HepG2 (cell line): Measurements from ENCODE around the gene ANKRA2. TPM values are rescaled to one million over a fixed set of nuclear protein-coding genes. Genes with fewer than 3 reads are reported as not detected.

ENCODE experiments used
- CBX5 ChIP-seq: sonication (generic); formaldehyde crosslinking; IDR thresholded peaks from 2 replicates; pipeline ENCODE4 v1.4.0; 2020; ENCODE audit warnings: missing genetic modification reagents, borderline replicate concordance
- FOXP1 ChIP-seq, 2 experiments: fragments of 450-650 bp in 1 of 2; IDR thresholded peaks; 2 replicates each; pipeline ENCODE4 v1.6.1; 2017 to 2018; ENCODE audit warnings: antibody characterized with exemption in 1 of 2
- GFI1 ChIP-seq: sonication (generic); formaldehyde crosslinking; IDR thresholded peaks from 2 replicates; pipeline ENCODE4 v1.5.0; 2020; ENCODE audit warnings: missing genetic modification reagents, mild to moderate bottlenecking, borderline replicate concordance
- SMAD3 ChIP-seq: sonication (generic); formaldehyde crosslinking; IDR thresholded peaks from 2 replicates; pipeline ENCODE4 v1.4.0; 2020; ENCODE audit warnings: missing genetic modification reagents
- SNAI1 ChIP-seq: sonication (generic); formaldehyde crosslinking; IDR thresholded peaks from 2 replicates; pipeline ENCODE4 v1.5.0; 2020; ENCODE audit warnings: mild to moderate bottlenecking, missing genetic modification reagents, borderline replicate concordance
- SP1 ChIP-seq, 2 experiments: fragments of 450-650 bp in 1 of 2; sonication (generic) in 1 of 2; formaldehyde crosslinking in 1 of 2; IDR thresholded peaks; 2 replicates each; pipeline versions ENCODE4 v1.4.0 to v1.6.1; 2016 to 2020; ENCODE audit warnings: missing genetic modification reagents in 1 of 2
- TEAD3 ChIP-seq: optimal IDR thresholded peaks from 2 replicates; pipeline ENCODE3; 2016; ENCODE audit warnings: borderline replicate concordance
- THAP11 ChIP-seq: IDR thresholded peaks from 2 replicates; pipeline ENCODE4 v1.6.1; 2016; ENCODE audit warnings: missing biosample characterization, missing genetic modification reagents
- ZBTB21 ChIP-seq: sonication (generic); formaldehyde crosslinking; IDR thresholded peaks from 2 replicates; pipeline ENCODE4 v1.4.0; 2020; ENCODE audit warnings: missing genetic modification reagents
- ZNF543 ChIP-seq: sonication (generic); formaldehyde crosslinking; IDR thresholded peaks from 2 replicates; pipeline ENCODE4 v1.4.0; 2020; ENCODE audit warnings: mild to moderate bottlenecking, missing genetic modification reagents
- ZNF546 ChIP-seq: sonication (generic); formaldehyde crosslinking; conservative IDR thresholded peaks from 2 replicates; pipeline ENCODE4 v1.8.1; 2023; ENCODE audit warnings: mild to moderate bottlenecking, missing genetic modification reagents
- ZNF761 ChIP-seq: sonication (generic); formaldehyde crosslinking; conservative IDR thresholded peaks from 2 replicates; pipeline ENCODE4 v1.4.0; 2020; ENCODE audit warnings: mild to moderate bottlenecking, missing genetic modification reagents
- ZNF850 ChIP-seq: sonication (generic); formaldehyde crosslinking; conservative IDR thresholded peaks from 2 replicates; pipeline ENCODE4 v1.9.0; 2021; ENCODE audit warnings: mild to moderate bottlenecking, missing genetic modification reagents
- ZSCAN31 ChIP-seq: sonication (generic); formaldehyde crosslinking; IDR thresholded peaks from 2 replicates; pipeline ENCODE4 v1.5.0; 2020; ENCODE audit warnings: low read depth, mild to moderate bottlenecking, missing genetic modification reagents
- polyA plus RNA-seq, 8 experiments: library from polyadenylated mRNA; depleted of rRNA in 3 of 8; stranded (reverse) in 7 of 8; unstranded in 1 of 8; fragments of >200 nt; fragmentation: Illumina TruSeq in 4 of 8; extraction: Trizol in 4 of 8; gene quantifications; 2 replicates each; pipeline versions ENCODE4 v1.2.1 to v1.2.3, GENCODE V29; 2011 to 2016; ENCODE audit warnings: low read depth in 4 of 8, missing spikeins in 1 of 8, mixed read lengths in 1 of 8; ENCODE audit not compliant: insufficient read depth in 1 of 8
- total RNA-seq, 5 experiments: library from RNA; depleted of rRNA; stranded (reverse); fragments of >200 nt; fragmentation: Illumina TruSeq; extraction: Trizol; gene quantifications; 2 replicates each; pipeline ENCODE4 v1.2.3, GENCODE V29; 2016; ENCODE audit warnings: low read depth in 1 of 5
- TF ChIP-seq, protein P1 (sequence below): sonication (generic); formaldehyde crosslinking; IDR thresholded peaks from 2 replicates; pipeline ENCODE4 v1.4.0; 2020; ENCODE audit warnings: missing genetic modification reagents
- TF ChIP-seq, protein P2 (sequence below): sonication (generic); formaldehyde crosslinking; IDR thresholded peaks from 2 replicates; pipeline ENCODE4 v1.5.1; 2020; ENCODE audit warnings: missing genetic modification reagents, mild to moderate bottlenecking, borderline replicate concordance
- TF ChIP-seq, protein P3 (sequence below): fragments of 450-650 bp; IDR thresholded peaks from 2 replicates; pipeline ENCODE4 v1.6.1; 2016
- TF ChIP-seq, protein P4 (sequence below): IDR thresholded peaks from 2 replicates; pipeline ENCODE4 v1.6.1; 2016; ENCODE audit warnings: low read depth
- TF ChIP-seq, protein P5 (sequence below): sonication (generic); formaldehyde crosslinking; IDR thresholded peaks from 2 replicates; pipeline ENCODE4 v1.9.0; 2021; ENCODE audit warnings: missing genetic modification reagents, borderline replicate concordance

The ANKRA2 gene
- total and polyA plus RNA-seq, 2 of the 13 experiments (the other 11 are each of a cell fraction or from before 2014, with no cell fraction given) = 23.6 to 33.6 TPM

DNA sequence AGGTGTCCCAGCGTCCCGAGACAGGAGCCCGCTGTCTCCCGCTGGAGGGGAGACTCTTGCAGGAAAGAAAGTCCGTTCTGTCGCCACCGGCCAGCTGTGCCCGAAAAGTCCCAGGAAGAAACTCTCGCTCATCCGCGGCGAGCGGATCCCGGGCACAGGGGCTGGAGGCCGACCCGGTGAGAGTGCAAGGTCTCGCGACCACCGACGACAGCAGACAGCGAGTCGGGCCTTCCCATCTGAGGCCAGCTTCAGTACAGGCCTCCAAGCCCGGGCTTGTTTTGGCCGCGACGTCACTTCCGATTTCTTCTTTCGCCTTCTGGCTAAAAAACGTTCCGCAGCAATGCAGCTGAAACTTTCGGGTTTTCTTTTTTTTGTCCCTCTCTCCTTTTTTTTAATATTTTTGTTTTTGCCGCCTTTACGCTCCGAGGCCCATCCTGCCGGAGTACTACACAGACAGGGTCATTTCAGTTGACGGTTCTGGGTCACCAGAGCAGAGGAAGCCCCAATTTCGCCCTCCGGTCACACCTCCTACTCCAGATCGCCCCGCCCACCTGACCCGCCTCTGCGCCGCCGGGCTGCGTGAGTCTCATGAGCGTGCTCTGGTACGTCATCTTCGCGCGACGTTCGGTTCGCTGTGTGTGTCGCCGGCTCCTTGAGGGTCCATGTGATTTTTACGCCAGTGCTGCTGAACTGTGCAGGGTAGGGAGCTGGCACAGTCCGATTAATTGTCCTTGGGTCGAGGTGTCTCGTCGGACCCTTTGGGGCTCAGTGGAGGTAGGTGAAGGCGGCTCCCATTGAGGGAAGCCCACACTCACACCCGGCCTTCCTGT lies at the start of gene ANKRA2, which contains the start of gene UTP15 (continued):
- TF ChIP-seq, protein P1, sequence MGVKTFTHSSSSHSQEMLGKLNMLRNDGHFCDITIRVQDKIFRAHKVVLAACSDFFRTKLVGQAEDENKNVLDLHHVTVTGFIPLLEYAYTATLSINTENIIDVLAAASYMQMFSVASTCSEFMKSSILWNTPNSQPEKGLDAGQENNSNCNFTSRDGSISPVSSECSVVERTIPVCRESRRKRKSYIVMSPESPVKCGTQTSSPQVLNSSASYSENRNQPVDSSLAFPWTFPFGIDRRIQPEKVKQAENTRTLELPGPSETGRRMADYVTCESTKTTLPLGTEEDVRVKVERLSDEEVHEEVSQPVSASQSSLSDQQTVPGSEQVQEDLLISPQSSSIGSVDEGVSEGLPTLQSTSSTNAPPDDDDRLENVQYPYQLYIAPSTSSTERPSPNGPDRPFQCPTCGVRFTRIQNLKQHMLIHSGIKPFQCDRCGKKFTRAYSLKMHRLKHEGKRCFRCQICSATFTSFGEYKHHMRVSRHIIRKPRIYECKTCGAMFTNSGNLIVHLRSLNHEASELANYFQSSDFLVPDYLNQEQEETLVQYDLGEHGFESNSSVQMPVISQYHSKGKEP = no peak; the same call in 1 of the 2 replicates
- TF ChIP-seq ZNF546 (no peak), ZNF850 (CRISPR knock-in tag) (no peak), FOXP1 (IDR thresholded peaks at IDR 0.05) (no peak), FOXP1 (CRISPR knock-in tag; IDR thresholded peaks at IDR 0.05) (no peak), ZSCAN31 (peak; percentile 67; the same call in 1 of the 2 replicates), SNAI1 (no peak; the same call in 1 of the 2 replicates), SP1 (IDR thresholded peaks at IDR 0.05) (no peak), SP1 (CRISPR knock-in tag; IDR thresholded peaks at IDR 0.05) (peak; percentile 74), ZNF543 (peak; percentile 67; the same call in 1 of the 2 replicates), GFI1 (CRISPR knock-in tag) (peak; percentile 56), ZBTB21 (peak; percentile 23; the same call in 1 of the 2 replicates), TEAD3 (CRISPR knock-in tag) (peak; percentile 67), THAP11 (CRISPR knock-in tag) (peak; percentile 89), ZNF761 (CRISPR knock-in tag) (0 out of 2 replicates have a peak, but pooled peaks have one; percentile 49), SMAD3 (CRISPR knock-in tag) (peak; percentile 63; the same call in 1 of the 2 replicates), CBX5 (0 out of 2 replicates have a peak, but pooled peaks have one; percentile 13)
- TF ChIP-seq, protein P2, sequence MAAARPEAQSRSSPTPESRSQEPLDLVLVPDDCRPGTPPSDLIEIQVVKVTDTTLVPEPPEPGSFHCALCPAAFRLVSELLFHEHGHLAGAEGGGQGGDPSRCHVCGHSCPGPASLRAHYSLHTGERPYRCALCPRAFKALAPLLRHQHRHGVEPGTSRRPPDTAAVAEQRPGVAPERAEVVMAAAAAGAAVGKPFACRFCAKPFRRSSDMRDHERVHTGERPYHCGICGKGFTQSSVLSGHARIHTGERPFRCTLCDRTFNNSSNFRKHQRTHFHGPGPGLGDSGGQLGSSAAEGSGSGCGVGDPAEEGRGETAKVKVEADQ (CRISPR knock-in tag) = no peak
- TF ChIP-seq, protein P3, sequence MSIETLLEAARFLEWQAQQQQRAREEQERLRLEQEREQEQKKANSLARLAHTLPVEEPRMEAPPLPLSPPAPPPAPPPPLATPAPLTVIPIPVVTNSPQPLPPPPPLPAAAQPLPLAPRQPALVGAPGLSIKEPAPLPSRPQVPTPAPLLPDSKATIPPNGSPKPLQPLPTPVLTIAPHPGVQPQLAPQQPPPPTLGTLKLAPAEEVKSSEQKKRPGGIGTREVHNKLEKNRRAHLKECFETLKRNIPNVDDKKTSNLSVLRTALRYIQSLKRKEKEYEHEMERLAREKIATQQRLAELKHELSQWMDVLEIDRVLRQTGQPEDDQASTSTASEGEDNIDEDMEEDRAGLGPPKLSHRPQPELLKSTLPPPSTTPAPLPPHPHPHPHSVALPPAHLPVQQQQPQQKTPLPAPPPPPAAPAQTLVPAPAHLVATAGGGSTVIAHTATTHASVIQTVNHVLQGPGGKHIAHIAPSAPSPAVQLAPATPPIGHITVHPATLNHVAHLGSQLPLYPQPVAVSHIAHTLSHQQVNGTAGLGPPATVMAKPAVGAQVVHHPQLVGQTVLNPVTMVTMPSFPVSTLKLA = peak; percentile 71
- TF ChIP-seq, protein P4, sequence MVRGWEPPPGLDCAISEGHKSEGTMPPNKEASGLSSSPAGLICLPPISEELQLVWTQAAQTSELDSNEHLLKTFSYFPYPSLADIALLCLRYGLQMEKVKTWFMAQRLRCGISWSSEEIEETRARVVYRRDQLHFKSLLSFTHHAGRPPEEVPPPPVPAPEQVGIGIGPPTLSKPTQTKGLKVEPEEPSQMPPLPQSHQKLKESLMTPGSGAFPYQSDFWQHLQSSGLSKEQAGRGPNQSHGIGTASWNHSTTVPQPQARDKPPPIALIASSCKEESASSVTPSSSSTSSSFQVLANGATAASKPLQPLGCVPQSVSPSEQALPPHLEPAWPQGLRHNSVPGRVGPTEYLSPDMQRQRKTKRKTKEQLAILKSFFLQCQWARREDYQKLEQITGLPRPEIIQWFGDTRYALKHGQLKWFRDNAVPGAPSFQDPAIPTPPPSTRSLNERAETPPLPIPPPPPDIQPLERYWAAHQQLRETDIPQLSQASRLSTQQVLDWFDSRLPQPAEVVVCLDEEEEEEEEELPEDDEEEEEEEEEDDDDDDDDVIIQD (CRISPR knock-in tag) = no peak
- TF ChIP-seq, protein P5, sequence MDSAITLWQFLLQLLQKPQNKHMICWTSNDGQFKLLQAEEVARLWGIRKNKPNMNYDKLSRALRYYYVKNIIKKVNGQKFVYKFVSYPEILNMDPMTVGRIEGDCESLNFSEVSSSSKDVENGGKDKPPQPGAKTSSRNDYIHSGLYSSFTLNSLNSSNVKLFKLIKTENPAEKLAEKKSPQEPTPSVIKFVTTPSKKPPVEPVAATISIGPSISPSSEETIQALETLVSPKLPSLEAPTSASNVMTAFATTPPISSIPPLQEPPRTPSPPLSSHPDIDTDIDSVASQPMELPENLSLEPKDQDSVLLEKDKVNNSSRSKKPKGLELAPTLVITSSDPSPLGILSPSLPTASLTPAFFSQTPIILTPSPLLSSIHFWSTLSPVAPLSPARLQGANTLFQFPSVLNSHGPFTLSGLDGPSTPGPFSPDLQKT = no peak
